Measurements from ENCODE around the gene LMO2. TPM values are rescaled to one million over a fixed set of nuclear protein-coding genes. Genes with fewer than 3 reads are reported as not detected.

LMO2 gene
- total RNA-seq, 1 donor from 2014 or later: 10.8 TPM

- DNase-seq (ENCODE audit: low spot score): no peak
Observed at GRCh38 chr11:33915526-33915925, 23.6 kb upstream of the LMO2 start.

- DNase-seq (ENCODE audit: low spot score): no peak
Observed at GRCh38 chr11:33913991-33914390, 22.1 kb upstream of the LMO2 start.

- DNase-seq (ENCODE audit: low spot score): peak; percentile 58
Observed at GRCh38 chr11:33912405-33913361, 20.8 kb upstream of the LMO2 start.

GRCh38 chr11:33910958-33911339 is 19.1 kb upstream of the LMO2 start:
- DNase-seq (ENCODE audit: low spot score): no peak

- no peak for DNase-seq (ENCODE audit: low spot score)
Observed at GRCh38 chr11:33910296-33910957, 18.6 kb upstream of the LMO2 start.

- no peak for DNase-seq (ENCODE audit: low spot score)
Observed at GRCh38 chr11:33909552-33909951, 17.7 kb upstream of the LMO2 start.

GRCh38 chr11:33909150-33909549 is 17.3 kb upstream of the LMO2 start:
- peak; percentile 51 for DNase-seq (ENCODE audit: low spot score)

- no peak for DNase-seq (ENCODE audit: low spot score)
Observed at GRCh38 chr11:33907421-33907820, 15.5 kb upstream of the LMO2 start.

- no peak for DNase-seq (ENCODE audit: low spot score)
Observed at GRCh38 chr11:33906484-33907186, 14.8 kb upstream of the LMO2 start.

GRCh38 chr11:33904102-33904501 is 12.2 kb upstream of the LMO2 start:
- DNase-seq (ENCODE audit: low spot score): peak; percentile 46

GRCh38 chr11:33900159-33900840 is 8.4 kb upstream of the LMO2 start:
- DNase-seq (ENCODE audit: low spot score): no peak

GRCh38 chr11:33899400-33900037 is 7.6 kb upstream of the LMO2 start:
- DNase-seq (ENCODE audit: low spot score): peak; percentile 90

- DNase-seq (ENCODE audit: low spot score): no peak
Observed at GRCh38 chr11:33898957-33899356, 7.1 kb upstream of the LMO2 start.

- no peak for DNase-seq (ENCODE audit: low spot score)
Observed at GRCh38 chr11:33897761-33898375, 6.0 kb upstream of the LMO2 start.

- DNase-seq (ENCODE audit: low spot score): no peak
Observed at GRCh38 chr11:33896911-33897310, 5.0 kb upstream of the LMO2 start.

GRCh38 chr11:33895752-33896137 is 3.9 kb upstream of the LMO2 start:
- peak; percentile 27 for DNase-seq (ENCODE audit: low spot score)

- DNase-seq (ENCODE audit: low spot score): no peak
Observed at GRCh38 chr11:33894398-33894746, 2.5 kb upstream of the LMO2 start.

GRCh38 chr11:33893711-33894397 is 2.0 kb upstream of the LMO2 start:
- DNase-seq (ENCODE audit: low spot score): no peak

GRCh38 chr11:33892906-33893594 is 1.2 kb upstream of the LMO2 start:
- no peak for DNase-seq (ENCODE audit: low spot score)
